ENCODE measurements around the gene WASHC3. TPM values are rescaled to one million over a fixed set of nuclear protein-coding genes. Genes with fewer than 3 reads are reported as not detected.
A peak's percentile ranks its signal among the peaks of the same experiment; 100 is the strongest.

Gene WASHC3
- total RNA-seq, 1 donor from 2014 or later, result 49.4 TPM

- intact Hi-C loops (cut with DNase I), result no loop called here
- DNase-seq (ENCODE audit: extremely low spot score in 2 of 2), result no peak
- Histone ChIP-seq H3K9me3 (no peaks in the 10 kb centered on the region), H3K27me3 (no peaks in the 10 kb centered on the region), H3K4me3 (peak overlapping the region; percentile 78 to 85), H3K36me3 (peaks cover 0 to 10% of the 10 kb centered on the region in 2 donors), H3K27ac (peak overlapping the region; percentile 86), H3K4me1 (no peaks in the 10 kb centered on the region)
- TF ChIP-seq POLR2AphosphoS5 (IDR thresholded peaks at IDR 0.05; ENCODE audit: insufficient read depth in 1 of 2, low read depth in 1 of 2) (no peak), CTCF (IDR thresholded peaks at IDR 0.05) (no peak), POLR2A (IDR thresholded peaks at IDR 0.05) (no peak)
Observed at GRCh38 chr12:102061096-102061559, 663 bp downstream of the WASHC3 start.

- H3K27ac ChIP-seq, result no peak overlapping the region
- no peaks in the 10 kb centered on the region for H3K4me1 ChIP-seq
- no peak for DNase-seq (ENCODE audit: extremely low spot score in 2 of 2)
- no peaks in the 10 kb centered on the region for H3K27me3 ChIP-seq
- intact Hi-C loops (cut with DNase I), result no loop called here
- H3K4me3 ChIP-seq, result no peak overlapping the region
- H3K9me3 ChIP-seq, result no peaks in the 10 kb centered on the region
- TF ChIP-seq CTCF (IDR thresholded peaks at IDR 0.05), result no peak
- TF ChIP-seq POLR2AphosphoS5 (IDR thresholded peaks at IDR 0.05; ENCODE audit: insufficient read depth in 1 of 2, low read depth in 1 of 2), result no peak
- no peak for TF ChIP-seq POLR2A (IDR thresholded peaks at IDR 0.05)
- peaks cover 0 to 10% of the 10 kb centered on the region in 2 donors for H3K36me3 ChIP-seq
Observed at GRCh38 chr12:102059343-102059742, 2.4 kb downstream of the WASHC3 start.

GRCh38 chr12:102054345-102054744, 7.4 kb downstream of the WASHC3 start:
- intact Hi-C loops (cut with DNase I), result no loop called here

GRCh38 chr12:102053062-102053349, 8.8 kb downstream of the WASHC3 start:
- H3K9me3 ChIP-seq, result no peaks in the 10 kb centered on the region
- DNase-seq (ENCODE audit: extremely low spot score in 2 of 2), result no peak
- no peak overlapping the region for H3K27ac ChIP-seq
- H3K36me3 ChIP-seq, result peaks cover 0 to 35% of the 10 kb centered on the region in 2 donors
- H3K4me1 ChIP-seq, result no peaks in the 10 kb centered on the region
- H3K27me3 ChIP-seq, result no peaks in the 10 kb centered on the region
- intact Hi-C loops (cut with DNase I), result no loop called here
- TF ChIP-seq POLR2AphosphoS5 (IDR thresholded peaks at IDR 0.05; ENCODE audit: insufficient read depth in 1 of 2, low read depth in 1 of 2) (no peak), POLR2A (IDR thresholded peaks at IDR 0.05) (no peak), CTCF (IDR thresholded peaks at IDR 0.05) (no peak)
- H3K4me3 ChIP-seq, result no peak overlapping the region

More at GRCh38 chr12:102054345-102054744, 7.4 kb downstream of the WASHC3 start:
- Histone ChIP-seq H3K4me3 (no peak overlapping the region), H3K36me3 (peaks cover 0 to 23% of the 10 kb centered on the region in 2 donors), H3K9me3 (no peaks in the 10 kb centered on the region), H3K27ac (no peak overlapping the region), H3K4me1 (no peaks in the 10 kb centered on the region), H3K27me3 (no peaks in the 10 kb centered on the region)
- TF ChIP-seq POLR2A (IDR thresholded peaks at IDR 0.05), result no peak
- TF ChIP-seq POLR2AphosphoS5 (IDR thresholded peaks at IDR 0.05; ENCODE audit: insufficient read depth in 1 of 2, low read depth in 1 of 2), result no peak
- TF ChIP-seq CTCF (IDR thresholded peaks at IDR 0.05), result no peak
- DNase-seq (ENCODE audit: extremely low spot score in 2 of 2), result no peak

GRCh38 chr12:102052192-102053061, 9.4 kb downstream of the WASHC3 start:
- Histone ChIP-seq H3K36me3 (peaks cover 0 to 35% of the 10 kb centered on the region in 2 donors), H3K9me3 (no peaks in the 10 kb centered on the region), H3K4me3 (no peak overlapping the region), H3K27ac (no peak overlapping the region), H3K27me3 (no peaks in the 10 kb centered on the region), H3K4me1 (no peaks in the 10 kb centered on the region)
- TF ChIP-seq CTCF (IDR thresholded peaks at IDR 0.05) (no peak), POLR2AphosphoS5 (IDR thresholded peaks at IDR 0.05; ENCODE audit: insufficient read depth in 1 of 2, low read depth in 1 of 2) (no peak), POLR2A (IDR thresholded peaks at IDR 0.05) (no peak)
- intact Hi-C loops (cut with DNase I), result no loop called here
- no peak for DNase-seq (ENCODE audit: extremely low spot score in 2 of 2)
